B cell (primary cell): ENCODE results near the gene WNT11. TPM values are rescaled to one million over a fixed set of nuclear protein-coding genes. Genes with fewer than 3 reads are reported as not detected.

Source experiments
- ATAC-seq: fragments of 200-7000 bp; cut with Tn5 transposase; one replicate; pipeline ENCODE4 v1.10.0; 2021; ENCODE audit warnings: low read depth, mild to moderate bottlenecking, moderate number of reproducible peaks, moderate library complexity
- CTCF ChIA-PET: fragments of 350-600 bp; sonication (Branson Sonifier 250); formaldehyde crosslinking; loops from one replicate; lab custom pipeline; 2021; ENCODE audit warnings: antibody characterized with exemption, inconsistent platforms; lab: Charles Lee
- POLR2A ChIA-PET: fragments of 350-600 bp; sonication (Branson Sonifier 250); formaldehyde crosslinking; loops from one replicate; lab custom pipeline; 2021; ENCODE audit warnings: antibody characterized with exemption; lab: Charles Lee
- DNase-seq: peaks from one replicate; pipeline ENCODE4 v3.0.0; 2013
- H2AFZ ChIP-seq: 2 replicates; pipeline ENCODE4 v1.6.1; 2012; ENCODE audit warnings: mild to moderate bottlenecking, low read depth, low read length; ENCODE audit not compliant: insufficient read depth, poor library complexity, severe bottlenecking
- H3K27ac ChIP-seq, 2 donors: 1 replicate in 1 of 2; 2 replicates in 1 of 2; pipeline ENCODE4 v1.5.1; 2012 to 2013; ENCODE audit warnings: low read length in 2 of 2, mild to moderate bottlenecking in 2 of 2, moderate library complexity in 1 of 2
- H3K27me3 ChIP-seq, 4 experiments: fragments of 200-600 bp in 1 of 4; sonication (generic) in 1 of 4; replicated peaks in 1 of 4; 1 replicate in 2 of 4; 2 replicates in 2 of 4; pipeline versions ENCODE4 v1.6.1 to v1.7.0; 2013 to 2016; ENCODE audit warnings: low read length in 3 of 4, mild to moderate bottlenecking in 2 of 4, mixed read lengths in 1 of 4, moderate library complexity in 1 of 4; ENCODE audit not compliant: insufficient read depth in 4 of 4, control insufficient read depth in 3 of 4; ENCODE audit errors: control extremely low read depth in 1 of 4
- H3K36me3 ChIP-seq, 2 experiments: replicated peaks in 1 of 2; 1 replicate in 1 of 2; 2 replicates in 1 of 2; pipeline versions ENCODE4 v1.6.1 to v1.7.1; 2013; ENCODE audit warnings: low read length in 1 of 2; ENCODE audit not compliant: insufficient read depth in 2 of 2, control insufficient read depth in 1 of 2; ENCODE audit errors: control extremely low read depth in 1 of 2, extremely low read depth in 1 of 2
- H3K4me1 ChIP-seq, 2 donors: fragments of 200-600 bp in 1 of 2; sonication (generic) in 1 of 2; 1 replicate in 1 of 2; 2 replicates in 1 of 2; pipeline versions ENCODE4 v1.5.1 to v1.6.1; 2013 to 2017; ENCODE audit warnings: low read length in 2 of 2; ENCODE audit not compliant: control insufficient read depth in 2 of 2, insufficient read depth in 2 of 2
- H3K4me2 ChIP-seq: replicated peaks from 2 replicates; pipeline ENCODE3; 2012; ENCODE audit warnings: mild to moderate bottlenecking, low read depth, low read length; ENCODE audit not compliant: poor library complexity, severe bottlenecking
- H3K4me3 ChIP-seq, 5 experiments: fragments of 200-600 bp in 1 of 5; sonication (generic) in 1 of 5; 1 replicate in 3 of 5; 2 replicates in 2 of 5; pipeline versions ENCODE4 v1.5.1 to v1.7.0; 2011 to 2016; ENCODE audit warnings: low read length in 4 of 5, mild to moderate bottlenecking in 4 of 5, low read depth in 2 of 5, control low read depth in 1 of 5, moderate library complexity in 1 of 5; ENCODE audit not compliant: insufficient read depth in 1 of 5; ENCODE audit errors: control extremely low read depth in 1 of 5, extremely low read depth in 1 of 5
- H3K79me2 ChIP-seq: fragments of 200-600 bp; sonication (generic); one replicate; pipeline ENCODE4 v1.6.0; 2016; ENCODE audit warnings: low read length; ENCODE audit not compliant: control insufficient read depth, insufficient read depth
- H3K9ac ChIP-seq: fragments of 200-600 bp; sonication (generic); 2 replicates; pipeline ENCODE4 v1.6.1; 2017; ENCODE audit warnings: mild to moderate bottlenecking, low read length, moderate library complexity
- H3K9me3 ChIP-seq, 3 donors: one replicate each; pipeline versions ENCODE4 v1.6.1 to v1.7.1; 2013; ENCODE audit warnings: low read length in 2 of 3; ENCODE audit not compliant: control insufficient read depth in 2 of 3, insufficient read depth in 1 of 3; ENCODE audit errors: control extremely low read depth in 1 of 3
- H4K20me1 ChIP-seq: 2 replicates; pipeline ENCODE4 v1.6.0; 2012; ENCODE audit warnings: mild to moderate bottlenecking, low read length; ENCODE audit not compliant: insufficient read depth, control insufficient read depth, poor library complexity, severe bottlenecking
- H3K27ac Mint-ChIP-seq: one replicate; pipeline ENCODE4 v1.8.0; 2021; ENCODE audit warnings: mixed read lengths
- H3K27me3 Mint-ChIP-seq: one replicate; pipeline ENCODE4 v1.8.0; 2021; ENCODE audit warnings: mixed read lengths
- H3K4me1 Mint-ChIP-seq: one replicate; pipeline ENCODE4 v1.8.0; 2021; ENCODE audit warnings: mixed read lengths
- H3K4me3 Mint-ChIP-seq: one replicate; pipeline ENCODE4 v1.8.0; 2021; ENCODE audit warnings: mixed read lengths
- H3K9me3 Mint-ChIP-seq: one replicate; pipeline ENCODE4 v1.8.0; 2022; ENCODE audit warnings: mixed read lengths; ENCODE audit not compliant: insufficient read depth
- CTCF ChIP-seq: fragments of 200-600 bp; IDR thresholded peaks from one replicate; pipeline ENCODE4 v1.8.0; 2022; ENCODE audit warnings: antibody characterized with exemption, mild to moderate bottlenecking
- EZH2 ChIP-seq: IDR thresholded peaks from 2 replicates; pipeline ENCODE4 v1.6.1; 2012; ENCODE audit warnings: borderline replicate concordance, low read depth, mild to moderate bottlenecking, moderate library complexity, low read length; ENCODE audit not compliant: insufficient read depth, poor library complexity, severe bottlenecking
- WGBS: methylation state at CpG from one replicate; pipeline ENCODE4 v1.1.5; 2013; ENCODE audit warnings: missing lambda C conversion rate; ENCODE audit not compliant: insufficient coverage; 5-methylcytosine and 5-hydroxymethylcytosine counted together
- intact Hi-C: fragments of 100-400 bp; cut with micrococcal nuclease; formaldehyde crosslinking; loops from one replicate; pipeline ENCODE4 v1.10.0; 2022
- polyA plus RNA-seq: library from polyadenylated mRNA; depleted of rRNA; stranded (reverse); fragments of >200 nt; gene quantifications from 2 replicates; pipeline ENCODE4 v1.2.3, GENCODE V29; 2012
- total RNA-seq, 2 donors: library from RNA; stranded (reverse); fragments of 120-200 nt in 1 of 2; gene quantifications; 1 replicate in 1 of 2; 2 replicates in 1 of 2; pipeline versions ENCODE4 v1.2.3 to v1.2.4, GENCODE V29; 2013 to 2022

The WNT11 gene
- total and polyA plus RNA-seq, 2 donors (not counting 1 experiment from before 2014, with no cell fraction given) = 0.39 TPM; not detected in 1

GRCh38 chr11:76230392-76230791, 24.1 kb upstream of the WNT11 start:
- H3K9me3 ChIP-seq = no peaks in the 10 kb centered on the region
- H3K9me3 Mint-ChIP-seq = no peaks in the 10 kb centered on the region
- ChIA-PET CTCF (interaction anchor here (2.9 kb wide), 1 partner anchor 23 kb away, joined by 22 read pairs; the partner anchor contains the start of gene WNT11), POLR2A (no interaction called here)
- H3K27me3 Mint-ChIP-seq = no peaks in the 10 kb centered on the region
- H3K79me2 ChIP-seq = no peaks in the 10 kb centered on the region
- H3K27ac Mint-ChIP-seq = no peak overlapping the region
- H3K27me3 ChIP-seq = peaks cover 0 to 3% (median 0%) of the 10 kb centered on the region in 4 experiments
- peaks cover 18% of the 10 kb centered on the region for H3K4me1 Mint-ChIP-seq
- DNase-seq (no peak), ATAC-seq (no peak)
- H3K4me3 Mint-ChIP-seq = no peak overlapping the region
- 51% methylated on average over 7 of the region's 8 CpGs for WGBS
- no peak overlapping the region for H3K9ac ChIP-seq
- no peak overlapping the region for H3K4me3 ChIP-seq
- H3K4me2 ChIP-seq = no peak overlapping the region
- H3K27ac ChIP-seq = no peak overlapping the region
- no peak overlapping the region for H2AFZ ChIP-seq
- no peaks in the 10 kb centered on the region for H4K20me1 ChIP-seq
- H3K36me3 ChIP-seq = no peaks in the 10 kb centered on the region
- peaks cover 10 to 25% of the 10 kb centered on the region in 2 donors for H3K4me1 ChIP-seq
- TF ChIP-seq CTCF = no peak
- intact Hi-C loops = loop anchor here (10.0 kb wide), 3 partner anchors 336 to 1736 kb away; partner anchors contain the start of gene LIPT2

- CTCF ChIA-PET = interaction anchor here (2.9 kb wide), 1 partner anchor 22 kb away, joined by 22 read pairs; the partner anchor contains the start of gene WNT11
- Mint-ChIP-seq H3K9me3 (no peaks in the 10 kb centered on the region), H3K4me1 (peaks cover 15% of the 10 kb centered on the region), H3K27me3 (no peaks in the 10 kb centered on the region), H3K27ac (no peak overlapping the region), H3K4me3 (no peak overlapping the region)
- no peak for TF ChIP-seq EZH2
- no peak for TF ChIP-seq CTCF
- no peak overlapping the region for H2AFZ ChIP-seq
- H3K27ac ChIP-seq = no peak overlapping the region
- H3K36me3 ChIP-seq = no peaks in the 10 kb centered on the region
- no peak overlapping the region for H3K9ac ChIP-seq
- no peak overlapping the region for H3K4me3 ChIP-seq
- whole genome bisulfite sequencing = 97% methylated on average over 6 of the region's 8 CpGs
- peaks cover 9 to 24% of the 10 kb centered on the region in 2 donors for H3K4me1 ChIP-seq
- peaks cover 0 to 3% (median 0%) of the 10 kb centered on the region in 4 experiments for H3K27me3 ChIP-seq
- H3K9me3 ChIP-seq = no peaks in the 10 kb centered on the region
- intact Hi-C loops = loop anchor here (10.0 kb wide), 3 partner anchors 335 to 1735 kb away; partner anchors contain the start of gene LIPT2
- POLR2A ChIA-PET = no interaction called here
- ATAC-seq (no peak), DNase-seq (no peak)
- no peaks in the 10 kb centered on the region for H3K79me2 ChIP-seq
- no peak overlapping the region for H3K4me2 ChIP-seq
- H4K20me1 ChIP-seq = no peaks in the 10 kb centered on the region
Observed at GRCh38 chr11:76229690-76230240, 23.5 kb upstream of the WNT11 start.
